Measurements from ENCODE around the gene DUSP2.
"Not testable (repeated sequence)": the region's sequence is repeated elsewhere in the genome, so short reads cannot be mapped to it uniquely, and the experiment has no call there.

DUSP2 gene

DNA sequence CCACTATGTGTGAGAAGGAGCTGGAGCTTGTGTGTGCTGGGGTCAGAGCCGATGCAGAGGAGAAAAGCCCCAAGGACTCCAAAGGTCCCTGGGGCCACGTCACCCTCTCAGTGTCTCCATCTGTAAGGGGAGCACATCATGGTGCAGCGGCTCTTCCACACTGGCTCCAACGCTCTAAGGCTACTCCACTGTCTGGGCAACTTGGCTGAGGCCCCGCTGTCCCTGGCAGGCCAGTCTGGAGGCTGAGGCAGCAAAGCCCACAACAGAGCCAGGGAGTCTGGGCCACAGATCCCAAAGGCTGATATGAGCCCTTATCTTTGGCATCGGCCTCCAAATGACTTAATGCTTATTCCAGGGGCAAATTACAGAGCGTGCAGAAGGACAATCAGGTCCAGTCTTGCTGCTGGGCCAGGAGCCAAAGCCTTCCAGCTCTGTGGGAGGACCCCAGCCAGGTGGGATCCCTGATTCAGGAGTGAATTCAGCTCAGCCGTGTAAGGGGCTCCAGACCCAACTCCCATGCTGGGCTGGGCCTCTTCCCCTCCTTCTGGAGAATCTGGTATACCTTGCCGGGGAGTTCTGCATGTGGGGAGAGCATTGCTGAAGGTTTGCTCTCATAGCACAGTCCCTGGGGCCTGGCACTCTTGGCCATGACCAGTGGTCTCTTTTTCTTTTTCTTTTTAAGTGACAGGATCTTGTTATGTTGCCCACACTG, 1.8 kb upstream of the DUSP2 start:
- DNase-seq (ENCODE audit: low spot score), result peak; percentile 37

DNA sequence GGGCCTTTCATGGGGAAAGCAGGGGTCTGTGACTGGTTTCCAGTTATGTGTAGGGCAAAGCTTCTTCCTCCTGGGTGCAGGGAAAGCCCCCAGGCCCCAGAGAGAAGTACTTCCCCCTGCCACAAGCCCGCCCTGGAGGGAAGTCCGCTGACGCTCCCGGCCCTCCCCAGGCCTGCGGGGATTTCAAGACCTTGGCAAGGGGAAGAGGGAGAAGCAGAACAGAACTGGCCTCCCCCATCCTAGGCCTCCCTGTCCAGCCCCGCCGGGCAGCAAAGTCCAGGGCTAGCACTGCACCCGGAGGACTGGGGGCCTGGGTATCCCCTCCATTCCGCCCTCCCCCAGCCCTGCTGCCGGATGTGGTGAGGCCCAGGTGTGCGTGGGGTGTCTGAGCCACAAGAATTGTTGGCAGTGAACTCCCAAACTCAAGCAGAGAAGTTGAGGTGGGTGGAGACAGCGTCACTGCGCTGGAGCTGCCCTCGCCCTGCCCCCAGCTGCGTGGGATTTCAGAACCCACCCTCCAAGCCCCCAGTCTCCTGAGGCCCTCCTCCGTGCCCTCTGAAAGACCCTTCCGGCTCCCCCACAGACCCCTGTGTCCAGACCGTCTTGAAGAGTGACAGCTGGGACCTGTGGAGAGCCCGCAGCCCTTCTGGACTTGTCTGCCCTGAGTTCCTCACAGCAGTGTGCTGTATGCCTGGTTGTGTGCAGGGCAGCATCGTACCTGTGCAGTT, 1.1 kb upstream of the DUSP2 start:
- DNase-seq (ENCODE audit: low spot score), result peak; percentile 61

DNA sequence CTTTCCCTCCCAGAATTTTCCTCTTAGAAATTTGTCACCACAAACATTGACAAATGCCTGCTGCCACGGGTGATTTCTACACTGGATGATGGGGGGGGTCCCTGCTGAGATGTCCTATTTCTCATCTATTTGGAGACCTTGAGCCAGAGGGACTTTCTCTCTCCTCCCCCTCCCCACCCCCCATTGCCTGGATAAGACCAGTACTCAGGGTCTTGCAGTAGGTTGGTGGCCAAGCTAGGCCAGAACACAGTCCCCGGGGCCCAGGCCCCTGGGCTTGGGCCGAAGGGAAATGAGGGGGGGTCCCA, 560 bp upstream of the DUSP2 start:
- DNase-seq (ENCODE audit: low spot score), result no peak

DNA sequence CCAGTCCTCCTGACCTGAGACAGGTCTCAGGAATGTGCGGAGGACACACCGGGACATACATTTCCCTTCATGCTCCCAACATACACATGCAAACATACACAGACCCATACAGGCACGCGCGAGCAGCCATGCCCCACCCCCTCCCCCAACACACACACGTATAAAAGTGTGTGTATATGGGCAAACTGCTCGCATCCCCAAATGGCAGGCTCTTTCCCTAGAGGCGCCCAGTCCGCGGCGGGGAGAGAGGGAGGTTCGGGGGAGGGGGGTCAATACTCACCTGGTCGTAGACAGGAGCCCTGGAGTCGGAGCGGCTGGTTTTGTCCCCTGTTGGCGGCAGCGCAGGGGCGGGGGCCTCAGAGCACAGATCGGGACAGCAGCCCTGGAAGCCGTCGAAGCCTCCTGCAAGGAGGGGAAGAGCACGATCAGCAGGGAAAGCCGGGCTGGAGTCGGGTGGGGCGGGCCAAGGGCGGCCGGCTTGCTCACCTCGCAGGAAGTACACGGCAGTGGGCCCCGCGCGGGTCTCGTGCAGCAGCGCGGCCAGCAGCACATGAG, 682 bp downstream of the DUSP2 start:
- DNase-seq (ENCODE audit: low spot score), result peak; percentile 36

DNA sequence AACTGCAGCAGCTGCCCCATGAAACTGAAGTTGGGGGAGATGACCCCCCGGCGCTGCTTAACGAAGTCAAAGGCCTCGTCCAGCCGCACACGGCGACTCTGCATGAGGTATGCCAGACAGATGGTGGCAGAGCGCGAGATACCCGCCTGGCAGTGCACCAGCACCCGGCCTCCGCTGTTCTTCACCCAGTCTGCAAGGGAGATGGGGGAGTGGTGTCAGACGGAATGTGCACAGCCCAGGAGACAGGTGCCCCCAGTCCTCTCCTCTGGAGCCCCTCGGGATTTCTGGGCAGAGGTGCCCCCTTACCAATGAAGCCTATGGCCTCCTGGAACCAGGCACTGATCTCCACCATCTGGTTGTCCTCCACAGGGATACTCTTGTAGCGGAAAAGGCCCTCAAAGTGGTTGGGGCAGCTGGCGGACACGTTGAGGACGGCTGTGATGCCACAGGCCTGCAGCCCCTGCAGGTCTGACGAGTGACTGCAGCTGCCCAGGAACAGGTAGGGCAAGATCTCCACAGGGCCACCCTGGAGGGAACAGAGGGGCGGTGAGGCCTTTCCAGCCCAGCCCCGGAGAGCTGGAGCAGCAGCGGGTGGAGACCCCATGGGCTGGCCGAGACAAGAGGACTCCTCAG, 1.3 kb downstream of the DUSP2 start:
- peak; percentile 71 for DNase-seq (ENCODE audit: low spot score)

DNA sequence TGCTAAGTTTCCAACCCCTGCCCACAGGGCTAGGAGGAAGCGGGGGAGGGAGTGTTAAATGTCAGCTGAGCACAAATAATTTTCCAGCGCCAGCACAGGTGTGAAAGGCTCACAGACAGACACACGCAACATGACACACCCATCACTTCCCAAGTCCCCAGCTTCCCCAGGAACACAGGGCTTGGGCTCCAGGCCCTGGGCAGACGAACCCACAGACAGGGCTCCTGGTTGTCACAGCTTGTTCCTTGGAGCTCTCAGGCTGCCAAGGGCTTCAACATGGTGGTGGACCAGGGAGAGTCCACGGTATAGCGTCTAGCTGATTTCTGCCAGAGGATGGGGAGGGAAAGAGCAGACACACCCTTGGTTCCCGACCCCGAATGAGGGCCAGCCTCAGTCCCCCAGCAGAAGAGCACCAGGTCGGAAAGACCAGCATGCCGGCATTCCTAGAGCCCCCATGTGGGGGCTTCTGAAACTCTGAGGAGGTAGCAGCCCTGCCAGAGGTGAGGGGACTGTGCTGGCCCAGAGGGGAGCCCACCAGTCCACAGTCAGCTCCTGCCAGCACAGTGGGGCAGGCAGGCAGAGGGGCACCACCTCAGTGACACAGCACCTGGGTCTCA, 1.9 kb downstream of the DUSP2 start:
- no peak for DNase-seq (ENCODE audit: low spot score)

DNA sequence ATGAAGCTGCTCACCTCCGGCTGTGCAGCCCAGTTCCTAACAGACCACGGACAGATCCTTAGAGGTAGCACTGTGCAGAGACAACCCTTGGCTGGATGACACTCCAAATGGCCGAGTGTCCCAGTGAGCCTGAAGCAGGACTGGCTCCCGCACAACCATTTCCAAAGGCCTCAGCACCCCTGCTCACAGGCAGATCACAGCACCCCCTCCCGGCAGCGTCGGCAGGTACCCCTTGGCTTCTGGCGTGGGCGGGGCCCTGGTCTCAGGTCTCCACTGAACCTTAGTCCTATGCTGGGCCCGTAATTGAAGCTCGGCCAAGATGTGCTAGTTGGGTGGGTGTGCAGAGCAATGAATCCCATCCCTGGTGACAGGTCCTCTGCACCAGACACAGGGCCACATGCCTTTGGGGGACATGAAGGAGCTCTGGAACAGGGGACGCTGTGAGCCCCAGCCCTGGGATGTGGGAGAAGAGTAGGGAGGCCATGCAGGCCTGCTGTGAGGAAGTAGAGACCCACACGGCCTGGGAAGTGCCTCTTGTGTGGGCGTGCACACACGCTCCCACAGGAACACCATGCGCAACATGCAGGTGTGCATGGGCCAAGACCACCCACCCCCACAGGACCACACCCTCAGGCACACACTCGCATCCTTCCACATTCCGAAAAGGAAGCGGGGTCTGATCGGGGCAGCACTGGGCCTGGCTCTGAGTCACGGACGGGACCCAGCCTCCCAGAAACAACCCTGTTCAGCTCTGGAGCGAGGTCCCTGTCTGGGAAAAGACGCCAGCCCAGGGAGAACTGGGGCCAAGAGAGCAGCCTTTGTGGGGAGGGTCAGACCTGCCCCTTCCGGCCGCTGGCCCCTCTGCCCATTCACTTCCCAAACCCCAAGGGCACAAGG, 2.8 kb downstream of the DUSP2 start:
- peak; percentile 34 for DNase-seq (ENCODE audit: low spot score)

DNA sequence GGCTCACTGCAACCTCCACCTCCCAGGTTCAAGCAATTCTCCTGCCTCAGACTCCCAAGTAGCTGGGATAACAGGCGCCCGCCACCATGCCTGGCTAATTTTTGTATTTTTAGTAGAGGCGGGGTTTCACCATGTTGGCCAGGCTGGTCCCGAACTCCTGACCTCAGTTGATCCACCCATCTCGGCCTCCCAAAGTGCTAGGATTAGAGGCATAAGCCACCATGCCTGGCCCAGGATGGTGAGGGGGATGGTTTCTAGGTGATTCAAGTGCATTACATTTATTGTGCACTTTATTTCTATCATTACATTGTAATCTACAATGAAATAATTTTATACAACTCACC, 3.6 kb downstream of the DUSP2 start:
- DNase-seq (ENCODE audit: low spot score), result not testable (repeated sequence)

DNA sequence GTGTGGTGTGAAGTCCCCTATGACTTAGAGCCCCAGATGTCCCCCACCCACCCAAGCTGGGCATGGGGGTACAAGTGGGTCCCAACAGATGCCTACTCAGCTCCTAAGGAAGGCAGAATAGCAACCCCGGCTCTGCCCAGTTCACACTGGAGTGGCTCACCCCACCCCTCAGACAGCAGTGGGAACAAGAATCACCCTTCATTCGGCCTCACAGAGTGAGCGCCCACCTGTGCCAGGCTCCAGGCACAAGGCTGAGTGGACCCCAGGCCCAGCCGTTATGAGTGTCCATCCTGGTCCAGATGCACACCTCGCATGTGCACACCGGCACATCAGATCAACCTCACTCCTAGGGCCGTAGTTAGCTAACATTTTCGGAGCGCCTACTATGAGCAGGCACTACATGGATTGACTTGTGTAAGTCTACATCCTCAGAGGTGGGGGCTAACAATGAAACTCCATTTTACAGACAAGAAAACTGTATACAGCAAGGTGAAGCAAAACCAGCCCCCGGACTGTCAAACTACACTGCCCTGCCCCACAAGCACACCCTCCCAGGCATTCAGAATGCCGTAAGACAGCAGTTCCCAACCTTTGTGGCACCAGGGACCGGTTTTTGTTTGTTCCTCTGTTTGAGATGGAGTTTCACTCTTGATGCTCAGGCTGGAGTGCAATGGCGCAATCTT, 4.2 kb downstream of the DUSP2 start:
- DNase-seq (ENCODE audit: low spot score), result no peak

DNA sequence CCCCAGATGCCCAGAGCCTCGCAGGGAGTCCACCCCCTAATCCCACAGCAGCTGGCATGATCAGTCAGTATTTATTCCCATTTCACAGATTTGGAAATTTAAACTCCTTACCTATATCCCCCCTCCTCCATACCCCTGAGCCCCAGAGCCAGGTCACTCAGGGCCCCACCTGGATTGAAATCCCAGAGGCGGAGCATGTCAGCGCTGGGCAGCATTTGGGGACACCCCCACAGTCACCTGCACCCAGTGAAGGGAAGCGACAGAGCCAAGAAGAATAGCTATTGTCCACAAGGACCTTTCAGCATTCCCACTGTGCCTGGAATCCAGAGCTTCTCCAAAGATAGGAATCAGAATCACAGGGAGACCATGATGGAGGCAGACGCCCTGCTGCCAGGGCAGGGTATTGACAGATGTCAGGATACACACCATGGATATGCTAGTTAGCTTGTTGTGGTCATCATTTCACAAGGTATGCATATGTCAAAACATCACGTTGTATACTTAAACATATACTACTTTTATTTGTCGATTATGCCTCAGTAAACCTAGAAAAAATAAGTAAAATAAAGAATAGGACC, 6.0 kb downstream of the DUSP2 start:
- DNase-seq (ENCODE audit: low spot score), result no peak

DNA sequence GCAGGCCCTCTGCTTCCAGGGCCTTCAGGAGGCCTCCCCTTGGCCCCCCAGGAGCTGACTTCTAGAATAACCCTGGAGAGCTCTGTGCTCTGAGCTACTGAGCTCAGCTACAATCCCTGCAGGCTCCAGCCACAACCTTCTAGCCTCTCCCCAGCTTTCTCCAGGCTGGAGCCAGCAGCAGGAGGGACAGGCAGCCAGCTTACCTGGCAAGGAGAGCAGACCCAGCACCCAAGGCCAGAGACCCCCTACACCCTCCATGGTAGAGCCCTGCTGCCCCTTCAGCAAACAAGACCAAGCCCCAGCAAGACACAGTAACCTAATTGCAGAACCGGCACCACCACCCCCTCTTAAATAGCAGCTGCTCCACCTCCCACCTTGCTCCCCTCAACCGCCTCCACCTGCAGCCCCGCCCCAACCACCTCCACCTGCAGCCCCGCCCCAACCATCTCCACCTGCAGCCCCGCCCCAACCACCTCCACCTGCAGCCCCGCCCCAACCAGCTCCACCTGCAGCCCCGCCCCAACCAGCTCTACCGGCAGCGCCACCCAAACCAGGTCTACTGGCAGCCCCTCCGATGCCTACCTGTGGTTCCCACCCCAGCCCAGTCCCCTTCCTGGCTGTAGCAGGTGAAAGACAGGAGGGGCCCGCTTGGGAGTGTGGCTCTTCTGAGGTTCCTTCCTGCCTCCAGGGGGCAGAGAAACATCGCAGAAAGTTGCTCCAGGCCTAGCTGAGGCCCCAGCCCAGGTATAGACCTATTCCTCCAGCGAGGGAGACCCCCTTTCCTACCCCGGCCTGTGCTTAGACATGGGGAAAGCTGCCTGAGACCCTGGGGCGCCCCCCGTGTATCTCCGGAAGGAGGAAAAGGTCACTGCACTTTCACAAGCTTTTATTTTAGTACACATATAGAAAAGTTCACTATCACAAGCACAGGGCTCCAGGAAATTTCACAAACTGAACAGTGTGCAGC, 6.8 kb downstream of the DUSP2 start, which contains the start of gene ASTL:
TSS of gene ASTL (minus strand) at position 324 of the 967 bp plus-strand sequence. CDS start at position 258, 66 bp downstream.
- DNase-seq (ENCODE audit: low spot score), result peak; percentile 87

DNA sequence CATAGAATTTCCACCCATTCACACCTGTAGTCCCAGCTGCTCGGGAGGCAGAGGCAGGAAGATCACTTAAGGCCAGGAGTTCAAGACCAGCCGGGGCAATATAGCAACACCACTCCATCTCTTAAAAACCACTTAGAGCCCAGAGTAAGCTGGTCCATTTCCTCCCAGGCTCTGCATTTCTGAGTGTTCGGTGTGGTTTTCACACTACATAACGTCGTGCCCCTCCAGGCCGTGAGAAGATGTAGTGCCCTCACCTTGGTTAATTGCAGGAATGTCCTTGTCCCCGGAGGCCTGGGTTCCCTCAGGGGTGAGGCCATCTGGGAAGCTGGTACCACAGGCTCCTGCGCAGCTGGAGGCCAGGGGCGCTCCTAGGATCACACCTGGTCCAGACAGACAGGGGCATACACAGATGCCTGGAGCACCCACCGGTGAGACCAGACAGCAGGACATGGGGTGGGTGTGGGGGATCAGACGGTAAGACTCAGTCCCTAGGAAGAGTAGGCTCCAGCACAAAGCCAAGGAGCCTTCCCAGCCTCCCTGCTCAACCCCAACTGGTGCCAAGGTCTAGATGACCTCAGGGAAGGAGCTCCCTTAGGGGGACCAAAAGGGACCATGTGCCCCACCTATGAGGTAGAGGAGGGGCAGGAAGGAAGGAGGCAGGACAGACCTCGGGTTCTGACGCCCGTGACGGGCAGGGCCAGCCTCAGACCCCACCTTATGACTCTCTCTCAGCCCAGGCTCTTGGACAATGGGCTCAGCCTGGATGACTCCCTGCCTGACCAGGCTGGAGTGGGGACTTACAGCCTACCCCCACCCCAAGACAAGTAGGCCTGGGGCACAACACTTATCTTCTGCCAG, 7.7 kb downstream of the DUSP2 start:
- no peak for DNase-seq (ENCODE audit: low spot score)

DNA sequence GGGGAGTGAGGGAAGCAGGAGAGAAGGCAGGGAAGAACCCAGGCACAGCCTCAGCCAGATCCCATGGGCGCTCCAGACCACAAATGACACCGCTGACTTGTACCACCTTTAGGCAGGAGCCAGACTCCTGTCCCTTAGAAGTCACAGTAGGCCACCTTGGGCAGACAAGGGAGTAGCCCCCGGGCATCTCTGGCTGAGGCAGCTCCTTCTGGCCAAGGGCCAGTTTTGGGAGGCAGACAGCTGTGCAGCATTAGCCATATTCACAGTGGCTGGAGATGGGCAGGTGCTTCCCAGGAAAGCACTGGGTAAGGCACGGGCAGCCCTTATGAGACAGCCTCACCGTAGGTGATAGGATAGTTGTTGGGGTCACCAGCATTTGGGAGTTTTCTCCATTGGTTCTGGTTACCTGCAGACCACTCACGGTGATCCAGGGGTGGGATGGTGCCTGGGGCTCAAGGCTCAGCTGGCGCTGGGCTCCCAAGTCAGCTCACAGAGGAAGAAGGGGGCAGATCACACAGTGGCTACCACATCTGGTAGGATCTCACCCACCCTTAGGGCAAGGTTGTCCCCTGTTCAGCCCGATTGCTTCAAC, 9.0 kb downstream of the DUSP2 start:
- no peak for DNase-seq (ENCODE audit: low spot score)

DNA sequence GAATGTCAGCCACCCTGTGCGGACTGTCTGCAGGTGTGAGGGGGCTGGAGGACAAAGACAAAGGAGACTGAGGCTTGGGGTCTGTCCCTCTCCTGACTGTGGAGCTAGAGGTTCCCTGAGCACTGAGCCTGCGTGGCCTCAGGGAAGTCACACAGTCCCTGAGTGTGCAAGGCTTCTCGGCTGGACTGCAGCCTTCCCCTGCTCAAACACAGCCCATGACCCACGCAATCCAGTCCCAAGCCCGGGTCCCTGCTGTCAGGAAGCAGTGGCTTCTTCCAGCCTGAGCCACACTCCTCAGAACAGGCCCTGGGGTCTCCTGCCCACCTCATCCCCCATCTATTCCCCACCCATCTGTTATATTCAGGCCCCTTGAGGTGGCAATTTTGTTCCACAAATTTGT, 9.6 kb downstream of the DUSP2 start:
- no peak for DNase-seq (ENCODE audit: low spot score)

DNA sequence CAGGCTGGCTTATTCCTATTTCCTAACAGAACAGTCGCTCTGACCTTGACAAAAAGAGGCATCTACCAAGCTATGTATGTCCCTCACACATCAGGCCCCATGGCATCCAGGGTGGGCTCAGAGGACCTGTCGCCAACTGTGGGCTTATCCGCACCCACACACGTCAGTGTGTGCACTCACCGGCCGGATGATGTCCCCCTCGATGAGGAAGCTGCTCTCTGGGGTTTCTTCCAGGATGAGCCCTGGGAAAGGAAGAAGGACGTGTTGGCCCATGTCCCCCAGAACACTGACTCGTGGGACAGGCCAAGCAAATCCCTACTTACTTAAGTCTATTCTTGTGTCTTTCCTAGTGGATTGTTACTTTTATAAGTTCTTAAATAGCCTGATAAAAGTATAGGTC, 10.1 kb downstream of the DUSP2 start:
- DNase-seq (ENCODE audit: low spot score), result no peak

DNA sequence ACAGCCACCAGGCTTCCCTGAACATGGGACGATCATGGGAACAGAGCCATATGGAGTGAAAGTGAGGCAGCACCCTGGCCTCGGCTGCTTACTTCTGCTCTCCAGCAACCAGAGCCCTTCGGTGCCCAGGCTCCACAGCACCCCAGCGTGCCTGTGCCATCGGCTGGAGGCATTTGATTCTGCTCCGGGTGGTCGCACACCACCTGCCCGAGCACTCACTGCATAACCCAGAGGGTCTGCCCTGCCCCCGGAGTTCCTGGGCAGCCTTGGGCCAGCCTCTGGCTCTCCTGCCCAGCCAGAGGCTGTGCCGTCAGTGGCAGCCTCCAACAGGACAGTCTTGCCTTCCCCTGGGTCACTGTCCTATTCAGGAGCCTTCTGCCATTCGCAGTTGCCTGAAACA, 10.8 kb downstream of the DUSP2 start:
- no peak for DNase-seq (ENCODE audit: low spot score)

DNA sequence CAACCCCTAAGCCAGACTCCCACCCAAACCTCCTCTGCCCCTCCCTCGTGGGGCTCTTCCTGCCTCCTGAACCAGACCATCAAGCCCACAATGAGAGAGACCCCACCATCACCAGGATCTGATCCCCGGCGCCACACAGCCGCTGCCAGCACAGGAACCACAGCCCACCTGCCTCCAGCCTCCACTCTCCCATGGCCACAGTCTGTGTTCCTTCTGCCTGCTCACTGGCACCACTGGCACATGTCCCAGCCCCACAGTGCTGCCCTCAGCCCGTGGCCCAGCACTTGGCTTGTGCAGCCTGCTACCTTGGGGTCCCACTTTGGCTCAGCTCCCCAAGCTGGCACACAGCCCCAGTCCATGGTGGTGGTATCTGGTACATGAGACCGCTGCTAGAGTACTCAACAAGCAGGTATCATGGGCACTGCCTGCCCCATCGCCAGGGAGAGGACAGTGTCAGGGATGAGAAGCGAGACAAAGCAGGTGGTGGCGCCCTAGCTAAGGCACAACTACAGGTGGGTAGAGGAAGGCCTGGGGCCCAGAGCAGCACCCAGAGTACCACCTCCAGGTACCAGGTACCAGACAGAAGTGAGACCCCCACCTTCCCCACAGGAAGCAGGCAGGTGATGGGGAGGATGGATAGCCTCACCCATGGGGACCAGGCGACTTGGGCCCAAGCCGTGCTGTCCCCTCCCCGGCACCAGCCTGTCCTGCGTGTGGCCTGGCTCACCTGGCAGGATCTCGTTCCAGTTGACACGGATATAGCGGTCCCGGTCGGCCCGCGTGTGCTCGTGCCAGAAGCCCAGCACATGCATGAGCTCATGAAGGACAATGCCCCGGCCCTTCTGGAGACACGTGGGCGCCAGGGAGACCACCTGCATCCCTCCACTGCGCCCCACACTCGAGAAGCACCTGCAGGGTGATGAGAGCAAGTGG, 13.2 kb downstream of the DUSP2 start:
- no peak for DNase-seq (ENCODE audit: low spot score)

Measured in SW480 (cell line).